MM.1S (cell line): ENCODE data around the gene SENP6.

Source experiments
- DNase-seq: peaks from one replicate; pipeline ENCODE4 v3.0.0-alpha.2; 2015
- H2AFZ ChIP-seq: fragments of 300-600 bp; sonication (generic); 2 replicates; pipeline ENCODE4 v1.6.0; 2016; ENCODE audit warnings: antibody characterized with exemption, low read length
- H3F3A ChIP-seq: fragments of 300-600 bp; sonication (generic); 2 replicates; pipeline ENCODE4 v1.6.1; 2016; ENCODE audit warnings: mild to moderate bottlenecking, antibody characterized with exemption, low read length, moderate library complexity, mixed read lengths; ENCODE audit not compliant: insufficient read depth
- H3K27ac ChIP-seq: fragments of 300-600 bp; sonication (generic); 2 replicates; pipeline ENCODE4 v1.5.1; 2016; ENCODE audit warnings: mild to moderate bottlenecking, low read length
- H3K27me3 ChIP-seq: fragments of 300-600 bp; sonication (generic); replicated peaks from 2 replicates; pipeline ENCODE4 v1.6.0; 2016; ENCODE audit warnings: low read length; ENCODE audit not compliant: insufficient read depth
- H3K36me3 ChIP-seq: fragments of 300-600 bp; sonication (generic); replicated peaks from 2 replicates; pipeline ENCODE4 v1.6.1; 2016; ENCODE audit warnings: mild to moderate bottlenecking, low read length, mixed read lengths; ENCODE audit not compliant: insufficient read depth
- H3K4me1 ChIP-seq: fragments of 300-600 bp; sonication (generic); 2 replicates; pipeline ENCODE4 v1.6.1; 2016; ENCODE audit warnings: low read length, mixed read lengths
- H3K4me2 ChIP-seq: fragments of 300-600 bp; sonication (generic); 2 replicates; pipeline ENCODE4 v1.6.0; 2016; ENCODE audit warnings: low read depth, low read length
- H3K4me3 ChIP-seq: fragments of 300-600 bp; sonication (generic); 2 replicates; pipeline ENCODE4 v1.5.1; 2016; ENCODE audit warnings: low read length, mixed read lengths
- H3K79me2 ChIP-seq: fragments of 300-600 bp; sonication (generic); 2 replicates; pipeline ENCODE4 v1.6.1; 2016; ENCODE audit warnings: mixed run types, low read length, mixed read lengths
- H3K9ac ChIP-seq: fragments of 300-600 bp; sonication (generic); 2 replicates; pipeline ENCODE4 v1.6.1; 2016; ENCODE audit warnings: low read length, mixed read lengths
- H3K9me2 ChIP-seq: fragments of 300-600 bp; sonication (generic); replicated peaks from 2 replicates; pipeline ENCODE4 v1.6.1; 2016; ENCODE audit warnings: mild to moderate bottlenecking, low read length, mixed read lengths; ENCODE audit not compliant: insufficient read depth
- H3K9me3 ChIP-seq: fragments of 300-600 bp; sonication (generic); replicated peaks from 2 replicates; pipeline ENCODE4 v1.6.1; 2016; ENCODE audit warnings: mild to moderate bottlenecking, low read length, mixed read lengths; ENCODE audit not compliant: insufficient read depth
- H4K20me1 ChIP-seq: fragments of 300-600 bp; sonication (generic); 2 replicates; pipeline ENCODE4 v1.6.1; 2016; ENCODE audit warnings: mild to moderate bottlenecking, low read length, moderate library complexity, mixed read lengths; ENCODE audit not compliant: insufficient read depth
- CTCF ChIP-seq: fragments of 300-600 bp; sonication (generic); IDR thresholded peaks from 2 replicates; pipeline ENCODE4 v1.5.1; 2016; ENCODE audit warnings: antibody characterized with exemption, low read length, mixed read lengths
- EZH2 ChIP-seq: fragments of 300-600 bp; sonication (generic); optimal IDR thresholded peaks from 2 replicates; pipeline ENCODE3; 2017; ENCODE audit warnings: low read depth, mild to moderate bottlenecking, antibody characterized with exemption, low read length, mixed read lengths
- EZH2phosphoT487 ChIP-seq: fragments of 300-600 bp; sonication (generic); IDR thresholded peaks from 2 replicates; pipeline ENCODE4 v1.6.1; 2018; ENCODE audit warnings: antibody characterized with exemption, low read length

SENP6 gene

DNA sequence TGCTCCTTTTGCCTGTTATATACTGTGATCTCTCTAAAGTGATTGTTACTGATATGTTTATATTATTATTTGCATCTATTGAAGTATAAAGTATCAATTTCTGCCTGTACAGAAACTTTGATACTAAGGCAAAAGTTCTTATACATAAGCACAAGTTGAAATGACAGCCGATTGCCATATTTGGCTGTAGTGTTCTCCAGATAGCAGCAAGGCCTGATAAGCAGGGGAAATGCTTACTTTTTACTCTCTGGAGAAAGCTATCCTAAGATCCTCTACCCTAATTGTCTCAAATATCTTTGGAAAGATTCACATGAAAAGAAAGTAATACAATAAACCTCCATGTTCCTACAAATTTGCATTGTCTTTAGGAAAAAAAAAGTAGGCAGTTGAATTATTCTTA is 31.4 kb downstream of the SENP6 start:
- H4K20me1 ChIP-seq = no peaks in the 10 kb centered on the region
- H3K4me2 ChIP-seq = no peak overlapping the region
- H3K4me3 ChIP-seq = no peak overlapping the region
- H3F3A ChIP-seq = no peaks in the 10 kb centered on the region
- no peak for DNase-seq
- H3K27me3 ChIP-seq = no peaks in the 10 kb centered on the region
- no peaks in the 10 kb centered on the region for H3K9me3 ChIP-seq
- H3K27ac ChIP-seq = no peak overlapping the region
- H3K36me3 ChIP-seq = no peaks in the 10 kb centered on the region; the same call in 1 of the 2 replicates
- H3K79me2 ChIP-seq = peaks cover 42% of the 10 kb centered on the region
- no peak overlapping the region for H2AFZ ChIP-seq
- H3K9me2 ChIP-seq = no peaks in the 10 kb centered on the region
- H3K4me1 ChIP-seq = no peaks in the 10 kb centered on the region
- H3K9ac ChIP-seq = no peak overlapping the region
- TF ChIP-seq CTCF = no peak
- TF ChIP-seq EZH2phosphoT487 = no peak
- TF ChIP-seq EZH2 = no peak

DNA sequence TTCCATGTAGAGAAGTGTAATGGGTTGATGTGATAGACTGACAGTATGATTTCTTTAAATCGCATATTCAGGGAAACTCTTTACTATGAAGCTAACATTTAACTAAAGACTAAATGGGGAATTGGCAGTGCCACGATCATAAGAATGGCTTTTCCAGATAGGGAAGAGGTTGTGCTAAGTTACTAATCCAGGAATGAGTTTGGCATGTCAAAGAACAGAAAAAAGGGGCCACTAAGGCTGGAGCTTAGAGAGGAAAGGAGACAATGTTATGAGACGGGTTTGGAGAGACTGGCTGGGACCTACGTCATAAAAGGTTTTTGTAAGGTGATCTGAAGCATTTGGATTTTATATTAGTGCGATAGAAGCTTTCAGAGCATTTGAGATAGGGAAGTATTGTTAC is 40.6 kb downstream of the SENP6 start:
- H3K79me2 ChIP-seq = no peaks in the 10 kb centered on the region
- no peak overlapping the region for H3K27ac ChIP-seq
- no peak overlapping the region for H3K9ac ChIP-seq
- no peaks in the 10 kb centered on the region for H3K4me1 ChIP-seq
- no peak overlapping the region for H3K4me3 ChIP-seq
- H3K4me2 ChIP-seq = no peak overlapping the region
- no peaks in the 10 kb centered on the region for H3K27me3 ChIP-seq
- no peaks in the 10 kb centered on the region for H3K9me2 ChIP-seq
- no peak overlapping the region for H2AFZ ChIP-seq
- H3K36me3 ChIP-seq = no peaks in the 10 kb centered on the region
- TF ChIP-seq EZH2phosphoT487 = no peak
- TF ChIP-seq EZH2 = no peak
- no peak for TF ChIP-seq CTCF
- H3F3A ChIP-seq = no peaks in the 10 kb centered on the region
- no peaks in the 10 kb centered on the region for H4K20me1 ChIP-seq
- DNase-seq = no peak
- H3K9me3 ChIP-seq = no peaks in the 10 kb centered on the region

- Histone ChIP-seq H3K4me2 (no peak overlapping the region), H2AFZ (no peak overlapping the region), H3K4me1 (no peaks in the 10 kb centered on the region), H3K36me3 (peaks cover 3% of the 10 kb centered on the region; the same call in 1 of the 2 replicates), H3K4me3 (no peak overlapping the region), H3K9ac (no peak overlapping the region), H3K9me3 (no peaks in the 10 kb centered on the region), H3F3A (no peaks in the 10 kb centered on the region), H3K27me3 (no peaks in the 10 kb centered on the region), H4K20me1 (no peaks in the 10 kb centered on the region), H3K27ac (no peak overlapping the region), H3K79me2 (no peaks in the 10 kb centered on the region), H3K9me2 (no peaks in the 10 kb centered on the region)
- TF ChIP-seq EZH2 = no peak
- TF ChIP-seq CTCF = no peak
- no peak for TF ChIP-seq EZH2phosphoT487
- no peak for DNase-seq
Observed at GRCh38 chr6:75643173-75643572, 41.5 kb downstream of the SENP6 start.
